Fibroblast of lung (primary cell): ENCODE measurements around the gene GGCT. TPM values are rescaled to one million over a fixed set of nuclear protein-coding genes. Genes with fewer than 3 reads are reported as not detected.
"Not testable (repeated sequence)": the region's sequence is repeated elsewhere in the genome, so short reads cannot be mapped to it uniquely, and the experiment has no call there.

ENCODE experiments used
- DNase-seq, 2 donors: peaks; one replicate each; pipeline versions ENCODE4 v3.0.0 to v3.0.0-alpha.2; 2010; ENCODE audit warnings: low read depth in 2 of 2
- H2AFZ ChIP-seq: 2 replicates; pipeline ENCODE4 v1.5.1; 2012; ENCODE audit warnings: low read length, control low read depth, inconsistent platforms
- H3K27ac ChIP-seq: 2 replicates; pipeline ENCODE4 v1.5.1; 2011; ENCODE audit warnings: low read length, control low read depth; ENCODE audit not compliant: insufficient read depth
- H3K27me3 ChIP-seq: 2 replicates; pipeline ENCODE4 v1.5.1; 2011; ENCODE audit warnings: mild to moderate bottlenecking, low read length; ENCODE audit not compliant: control insufficient read depth, insufficient read depth
- H3K36me3 ChIP-seq: 2 replicates; pipeline ENCODE4 v1.5.1; 2011; ENCODE audit warnings: low read length; ENCODE audit not compliant: control insufficient read depth, insufficient read depth
- H3K4me1 ChIP-seq: 2 replicates; pipeline ENCODE4 v1.5.1; 2011; ENCODE audit warnings: low read length; ENCODE audit not compliant: control insufficient read depth, insufficient read depth; ENCODE audit errors: extremely low read depth
- H3K4me2 ChIP-seq: 2 replicates; pipeline ENCODE4 v1.5.1; 2011; ENCODE audit warnings: low read length, control low read depth; ENCODE audit not compliant: insufficient read depth; ENCODE audit errors: extremely low read depth
- H3K4me3 ChIP-seq, 4 experiments: fragments of 200-600 bp in 1 of 4; sonication (generic) in 1 of 4; replicated peaks in 1 of 4; 2 replicates each; pipeline ENCODE4 v1.5.1; 2011 to 2016; ENCODE audit warnings: low read length in 4 of 4, low read depth in 3 of 4, mild to moderate bottlenecking in 3 of 4, control low read depth in 2 of 4, inconsistent platforms in 1 of 4, mixed read lengths in 1 of 4; ENCODE audit not compliant: insufficient read depth in 1 of 4; ENCODE audit errors: control extremely low read depth in 1 of 4
- H3K79me2 ChIP-seq: 2 replicates; pipeline ENCODE4 v1.5.1; 2012; ENCODE audit warnings: mild to moderate bottlenecking, low read length, inconsistent platforms; ENCODE audit not compliant: control insufficient read depth, insufficient read depth
- H3K9ac ChIP-seq: 2 replicates; pipeline ENCODE4 v1.5.1; 2011; ENCODE audit warnings: mild to moderate bottlenecking, low read length, control low read depth; ENCODE audit not compliant: insufficient read depth
- H3K9me3 ChIP-seq: 2 replicates; pipeline ENCODE4 v1.5.1; 2012; ENCODE audit warnings: low read depth, low read length; ENCODE audit not compliant: control insufficient read depth, insufficient read depth
- H4K20me1 ChIP-seq: 2 replicates; pipeline ENCODE4 v1.5.1; 2011; ENCODE audit warnings: low read length; ENCODE audit not compliant: control insufficient read depth, insufficient read depth; ENCODE audit errors: extremely low read depth
- CTCF ChIP-seq, 2 donors: IDR thresholded peaks in 1 of 2; conservative IDR thresholded peaks in 1 of 2; 1 replicate in 1 of 2; 2 replicates in 1 of 2; pipeline ENCODE4 v1.5.1; 2011 to 2012; ENCODE audit warnings: low read length in 2 of 2, control low read depth in 1 of 2, inconsistent platforms in 1 of 2, low read depth in 1 of 2, mild to moderate bottlenecking in 1 of 2
- EZH2 ChIP-seq: IDR thresholded peaks from 2 replicates; pipeline ENCODE4 v1.5.1; 2012; ENCODE audit warnings: low read length, control low read depth, mild to moderate bottlenecking; ENCODE audit errors: missing control alignments
- polyA plus RNA-seq, 2 donors: library from polyadenylated mRNA; depleted of rRNA in 1 of 2; stranded (reverse) in 1 of 2; unstranded in 1 of 2; fragments of >200 nt; gene quantifications; 2 replicates each; pipeline ENCODE4 v1.2.1, GENCODE V29; 2011 to 2012; ENCODE audit warnings: missing spikeins in 1 of 2
- total RNA-seq: library from RNA; depleted of rRNA; stranded (reverse); fragments of >200 nt; gene quantifications from 2 replicates; pipeline ENCODE4 v1.2.1, GENCODE V29; 2014

GGCT gene
- total and polyA plus RNA-seq, 2 donors (not counting 1 experiment from before 2014, with no cell fraction given), result 21.6 to 24.6 TPM

GRCh38 chr7:30546596-30546995 lies 42.0 kb upstream of the GGCT start:
- Histone ChIP-seq H3K27ac (no peak overlapping the region), H3K79me2 (no peaks in the 10 kb centered on the region), H3K9me3 (no peaks in the 10 kb centered on the region), H3K4me1 (peaks cover 3% of the 10 kb centered on the region), H3K27me3 (no peaks in the 10 kb centered on the region), H3K36me3 (no peaks in the 10 kb centered on the region), H2AFZ (no peak overlapping the region), H3K4me2 (no peak overlapping the region), H3K4me3 (no peak overlapping the region), H3K9ac (no peak overlapping the region), H4K20me1 (no peaks in the 10 kb centered on the region)
- no peak for TF ChIP-seq CTCF (conservative IDR thresholded peaks at IDR 0.05 in 1 of 2, IDR thresholded peaks at IDR 0.05 in 1 of 2; ENCODE audit: low read depth in 1 of 2, low read length in 2 of 2)
- no peak for DNase-seq

- peak; percentile 17 to 61 for DNase-seq
- TF ChIP-seq CTCF (conservative IDR thresholded peaks at IDR 0.05 in 1 of 2, IDR thresholded peaks at IDR 0.05 in 1 of 2; ENCODE audit: low read depth in 1 of 2, low read length in 2 of 2) (no peak), EZH2 (no peak)
- H3K27me3 ChIP-seq, result no peaks in the 10 kb centered on the region
- no peak overlapping the region for H3K4me2 ChIP-seq
- H3K4me3 ChIP-seq, result no peak overlapping the region
- no peaks in the 10 kb centered on the region for H3K36me3 ChIP-seq
- peaks cover under 1% of the 10 kb centered on the region for H3K4me1 ChIP-seq
- H3K9me3 ChIP-seq, result no peaks in the 10 kb centered on the region
- no peak overlapping the region for H2AFZ ChIP-seq
- H3K79me2 ChIP-seq, result no peaks in the 10 kb centered on the region
- H4K20me1 ChIP-seq, result no peaks in the 10 kb centered on the region
- H3K9ac ChIP-seq, result no peak overlapping the region
- no peak overlapping the region for H3K27ac ChIP-seq
These were observed 41.3 kb upstream of the GGCT start for GRCh38 chr7:30545791-30546555.

- H3K27me3 ChIP-seq, result no peaks in the 10 kb centered on the region
- no peaks in the 10 kb centered on the region for H3K4me1 ChIP-seq
- H2AFZ ChIP-seq, result no peak overlapping the region
- TF ChIP-seq CTCF (conservative IDR thresholded peaks at IDR 0.05 in 1 of 2, IDR thresholded peaks at IDR 0.05 in 1 of 2; ENCODE audit: low read depth in 1 of 2, low read length in 2 of 2), result no peak
- TF ChIP-seq EZH2, result no peak
- no peaks in the 10 kb centered on the region for H3K9me3 ChIP-seq
- no peak overlapping the region for H3K9ac ChIP-seq
- H3K36me3 ChIP-seq, result no peaks in the 10 kb centered on the region
- no peak overlapping the region for H3K27ac ChIP-seq
- H3K79me2 ChIP-seq, result no peaks in the 10 kb centered on the region
- H3K4me2 ChIP-seq, result no peak overlapping the region
- DNase-seq, result peak in 1 of 2 donors; percentile 94
- no peaks in the 10 kb centered on the region for H4K20me1 ChIP-seq
- no peak overlapping the region for H3K4me3 ChIP-seq
These were observed 39.3 kb upstream of the GGCT start for GRCh38 chr7:30543813-30544525.

- H3K79me2 ChIP-seq, H3K4me3 ChIP-seq, H3K27ac ChIP-seq, H2AFZ ChIP-seq, H3K4me1 ChIP-seq, H3K4me2 ChIP-seq, H3K36me3 ChIP-seq, H3K9ac ChIP-seq, H3K9me3 ChIP-seq, DNase-seq, H3K27me3 ChIP-seq, H4K20me1 ChIP-seq: not testable (repeated sequence)
These were observed 38.5 kb upstream of the GGCT start for GRCh38 chr7:30543115-30543514.
